Liver (tissue), 9 donors: Measurements from ENCODE around the gene DMRTC2. TPM values are rescaled to one million over a fixed set of nuclear protein-coding genes. Genes with fewer than 3 reads are reported as not detected.

Experiments
- DNase-seq: peaks from one replicate; pipeline ENCODE4 v3.0.0-alpha.2; 2017; ENCODE audit warnings: low spot score
- H3K27ac ChIP-seq, 2 donors: one replicate each; pipeline ENCODE4 v1.7.0; 2013; ENCODE audit warnings: inconsistent platforms in 2 of 2, low read length in 2 of 2, control low read depth in 1 of 2, low read depth in 1 of 2, mild to moderate bottlenecking in 1 of 2
- H3K27me3 ChIP-seq, 4 donors: one replicate each; pipeline versions ENCODE4 v1.6.1 to v1.7.0; 2013; ENCODE audit warnings: low read length in 3 of 4, inconsistent platforms in 1 of 4, mild to moderate bottlenecking in 1 of 4, moderate library complexity in 1 of 4; ENCODE audit not compliant: control insufficient read depth in 4 of 4, insufficient read depth in 4 of 4
- H3K36me3 ChIP-seq, 4 donors: one replicate each; pipeline versions ENCODE4 v1.6.1 to v1.7.0; 2013; ENCODE audit warnings: low read length in 3 of 4, mild to moderate bottlenecking in 3 of 4, low read depth in 1 of 4, moderate library complexity in 1 of 4; ENCODE audit not compliant: control insufficient read depth in 4 of 4, insufficient read depth in 3 of 4
- H3K4me1 ChIP-seq, 4 donors: one replicate each; pipeline versions ENCODE4 v1.6.1 to v1.7.0; 2013; ENCODE audit warnings: low read length in 3 of 4, mild to moderate bottlenecking in 3 of 4, moderate library complexity in 1 of 4; ENCODE audit not compliant: control insufficient read depth in 4 of 4, insufficient read depth in 4 of 4
- H3K4me3 ChIP-seq, 3 donors: one replicate each; pipeline versions ENCODE4 v1.6.1 to v1.7.0; 2013; ENCODE audit warnings: low read length in 3 of 3, control low read depth in 1 of 3, low read depth in 1 of 3, mild to moderate bottlenecking in 1 of 3
- H3K9ac ChIP-seq, 2 donors: one replicate each; pipeline ENCODE4 v1.7.0; 2013; ENCODE audit warnings: low read length in 2 of 2, mild to moderate bottlenecking in 2 of 2, moderate library complexity in 2 of 2, control low read depth in 1 of 2, low read depth in 1 of 2
- H3K9me3 ChIP-seq, 4 donors: one replicate each; pipeline versions ENCODE4 v1.6.1 to v1.7.0; 2013; ENCODE audit warnings: low read length in 3 of 4; ENCODE audit not compliant: control insufficient read depth in 4 of 4
- EGR1 ChIP-seq, 2 donors: IDR thresholded peaks; 2 replicates each; pipeline ENCODE4 v1.6.1; 2016 to 2018; ENCODE audit warnings: antibody characterized with exemption in 2 of 2, low read depth in 2 of 2
- FOXA1 ChIP-seq: IDR thresholded peaks from 2 replicates; pipeline ENCODE4 v1.6.1; 2016; ENCODE audit warnings: antibody characterized with exemption
- FOXA2 ChIP-seq: IDR thresholded peaks from 2 replicates; pipeline ENCODE4 v1.6.1; 2016; ENCODE audit warnings: antibody characterized with exemption
- GABPA ChIP-seq, 2 donors: IDR thresholded peaks in 1 of 2; conservative IDR thresholded peaks in 1 of 2; 2 replicates each; pipeline ENCODE4 v1.6.1; 2016; ENCODE audit warnings: antibody characterized with exemption in 2 of 2, mild to moderate bottlenecking in 1 of 2, moderate library complexity in 1 of 2
- HNF4A ChIP-seq, 2 donors: conservative IDR thresholded peaks; 2 replicates each; pipeline ENCODE4 v1.6.1; 2016; ENCODE audit warnings: antibody characterized with exemption in 2 of 2, mild to moderate bottlenecking in 2 of 2
- HNF4G ChIP-seq: IDR thresholded peaks from 2 replicates; pipeline ENCODE4 v1.6.1; 2016; ENCODE audit warnings: antibody characterized with exemption
- JUND ChIP-seq, 2 donors: IDR thresholded peaks; 2 replicates each; pipeline ENCODE4 v1.6.1; 2016; ENCODE audit warnings: antibody characterized with exemption in 2 of 2
- NR2F2 ChIP-seq: IDR thresholded peaks from 2 replicates; pipeline ENCODE4 v1.6.1; 2016; ENCODE audit warnings: antibody characterized with exemption
- RAD21 ChIP-seq, 2 donors: IDR thresholded peaks; 2 replicates each; pipeline ENCODE4 v1.6.1; 2016; ENCODE audit warnings: antibody characterized with exemption in 2 of 2, mild to moderate bottlenecking in 2 of 2
- RXRA ChIP-seq, 2 donors: IDR thresholded peaks; 2 replicates each; pipeline ENCODE4 v1.6.1; 2017 to 2018; ENCODE audit warnings: antibody characterized with exemption in 2 of 2, mild to moderate bottlenecking in 1 of 2
- SP1 ChIP-seq: IDR thresholded peaks from 2 replicates; pipeline ENCODE4 v1.6.1; 2018; ENCODE audit warnings: antibody characterized with exemption, mild to moderate bottlenecking
- TAF1 ChIP-seq: conservative IDR thresholded peaks from 2 replicates; pipeline ENCODE4 v1.6.1; 2016; ENCODE audit warnings: antibody characterized with exemption, mild to moderate bottlenecking
- YY1 ChIP-seq: IDR thresholded peaks from 2 replicates; pipeline ENCODE4 v1.6.1; 2016; ENCODE audit warnings: antibody characterized with exemption, mild to moderate bottlenecking
- WGBS: extraction: QIAGEN DNeasy Blood & Tissue Kit; methylation state at CpG from one replicate; pipeline ENCODE4 v1.1.7; 2013; 5-methylcytosine and 5-hydroxymethylcytosine counted together
- polyA plus RNA-seq, 2 donors: library from polyadenylated mRNA; stranded (reverse) in 1 of 2; unstranded in 1 of 2; fragments of 200-250 nt in 1 of 2; fragments of >200 nt in 1 of 2; fragmentation: Nextera tagmentation in 1 of 2; extraction: Ambion mirVana in 1 of 2; gene quantifications; one replicate each; pipeline versions ENCODE4 v1.2.1 to v1.2.3, GENCODE V29; 2013 to 2015
- total RNA-seq, 2 donors: library from RNA; depleted of rRNA; stranded (reverse); fragments of >200 nt; gene quantifications; one replicate each; pipeline ENCODE4 v1.2.3, GENCODE V29; 2014
- TF ChIP-seq, protein P1 (sequence below): IDR thresholded peaks from 2 replicates; pipeline ENCODE4 v1.6.1; 2016; ENCODE audit warnings: antibody characterized with exemption, mild to moderate bottlenecking
- TF ChIP-seq, protein P2 (sequence below): fragments of 150-350 bp; IDR thresholded peaks from 2 replicates; pipeline ENCODE4 v1.5.1; 2017; ENCODE audit warnings: improper control_type of control experiment, low read depth, low read length; ENCODE audit not compliant: missing input control
- donor health status: healthy.
- donor health status: healthy.
- donor health status: healthy.
- donor health status: healthy.
- donor health status: healthy.

The DMRTC2 gene
- total and polyA plus RNA-seq, 4 donors = not detected

DNA sequence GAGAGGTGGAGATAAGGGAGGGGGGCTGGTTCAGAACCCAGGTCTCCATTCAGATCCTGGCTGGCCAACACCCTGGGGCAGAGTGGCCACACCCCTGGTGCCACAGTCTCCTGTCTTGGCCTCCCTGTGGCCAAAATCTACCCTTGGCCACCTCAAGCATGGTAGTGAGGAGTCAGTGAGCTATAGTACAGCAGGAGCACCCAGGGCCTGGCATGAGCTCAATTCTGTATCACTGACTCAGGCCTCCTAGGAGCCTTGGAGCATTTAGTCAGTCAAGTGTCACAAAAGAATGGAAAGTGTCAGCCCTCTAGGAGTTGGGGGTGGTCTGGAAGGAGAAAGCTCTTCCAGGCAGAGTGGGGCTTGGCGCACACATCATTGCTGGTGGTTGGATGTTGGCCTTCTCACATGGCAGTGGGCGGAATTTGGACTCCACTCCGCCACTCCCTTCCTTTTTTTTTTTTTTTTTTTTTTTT, 25.6 kb downstream of the DMRTC2 start:
- H3K4me1 ChIP-seq = peaks cover 0 to 14% (median 5%) of the 10 kb centered on the region in 4 donors
- H3K27me3 ChIP-seq = no peaks in the 10 kb centered on the region
- WGBS = 64% methylated on average over 3 of the region's 3 CpGs
- H3K4me3 ChIP-seq = no peak overlapping the region
- no peak overlapping the region for H3K27ac ChIP-seq
- no peaks in the 10 kb centered on the region for H3K9me3 ChIP-seq
- H3K9ac ChIP-seq = no peak overlapping the region
- H3K36me3 ChIP-seq = peaks cover 16 to 52% (median 19%) of the 10 kb centered on the region in 4 donors
- no peak for DNase-seq
- no peak for TF ChIP-seq HNF4G
- TF ChIP-seq, protein P1, sequence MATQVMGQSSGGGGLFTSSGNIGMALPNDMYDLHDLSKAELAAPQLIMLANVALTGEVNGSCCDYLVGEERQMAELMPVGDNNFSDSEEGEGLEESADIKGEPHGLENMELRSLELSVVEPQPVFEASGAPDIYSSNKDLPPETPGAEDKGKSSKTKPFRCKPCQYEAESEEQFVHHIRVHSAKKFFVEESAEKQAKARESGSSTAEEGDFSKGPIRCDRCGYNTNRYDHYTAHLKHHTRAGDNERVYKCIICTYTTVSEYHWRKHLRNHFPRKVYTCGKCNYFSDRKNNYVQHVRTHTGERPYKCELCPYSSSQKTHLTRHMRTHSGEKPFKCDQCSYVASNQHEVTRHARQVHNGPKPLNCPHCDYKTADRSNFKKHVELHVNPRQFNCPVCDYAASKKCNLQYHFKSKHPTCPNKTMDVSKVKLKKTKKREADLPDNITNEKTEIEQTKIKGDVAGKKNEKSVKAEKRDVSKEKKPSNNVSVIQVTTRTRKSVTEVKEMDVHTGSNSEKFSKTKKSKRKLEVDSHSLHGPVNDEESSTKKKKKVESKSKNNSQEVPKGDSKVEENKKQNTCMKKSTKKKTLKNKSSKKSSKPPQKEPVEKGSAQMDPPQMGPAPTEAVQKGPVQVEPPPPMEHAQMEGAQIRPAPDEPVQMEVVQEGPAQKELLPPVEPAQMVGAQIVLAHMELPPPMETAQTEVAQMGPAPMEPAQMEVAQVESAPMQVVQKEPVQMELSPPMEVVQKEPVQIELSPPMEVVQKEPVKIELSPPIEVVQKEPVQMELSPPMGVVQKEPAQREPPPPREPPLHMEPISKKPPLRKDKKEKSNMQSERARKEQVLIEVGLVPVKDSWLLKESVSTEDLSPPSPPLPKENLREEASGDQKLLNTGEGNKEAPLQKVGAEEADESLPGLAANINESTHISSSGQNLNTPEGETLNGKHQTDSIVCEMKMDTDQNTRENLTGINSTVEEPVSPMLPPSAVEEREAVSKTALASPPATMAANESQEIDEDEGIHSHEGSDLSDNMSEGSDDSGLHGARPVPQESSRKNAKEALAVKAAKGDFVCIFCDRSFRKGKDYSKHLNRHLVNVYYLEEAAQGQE = no peak

DNA sequence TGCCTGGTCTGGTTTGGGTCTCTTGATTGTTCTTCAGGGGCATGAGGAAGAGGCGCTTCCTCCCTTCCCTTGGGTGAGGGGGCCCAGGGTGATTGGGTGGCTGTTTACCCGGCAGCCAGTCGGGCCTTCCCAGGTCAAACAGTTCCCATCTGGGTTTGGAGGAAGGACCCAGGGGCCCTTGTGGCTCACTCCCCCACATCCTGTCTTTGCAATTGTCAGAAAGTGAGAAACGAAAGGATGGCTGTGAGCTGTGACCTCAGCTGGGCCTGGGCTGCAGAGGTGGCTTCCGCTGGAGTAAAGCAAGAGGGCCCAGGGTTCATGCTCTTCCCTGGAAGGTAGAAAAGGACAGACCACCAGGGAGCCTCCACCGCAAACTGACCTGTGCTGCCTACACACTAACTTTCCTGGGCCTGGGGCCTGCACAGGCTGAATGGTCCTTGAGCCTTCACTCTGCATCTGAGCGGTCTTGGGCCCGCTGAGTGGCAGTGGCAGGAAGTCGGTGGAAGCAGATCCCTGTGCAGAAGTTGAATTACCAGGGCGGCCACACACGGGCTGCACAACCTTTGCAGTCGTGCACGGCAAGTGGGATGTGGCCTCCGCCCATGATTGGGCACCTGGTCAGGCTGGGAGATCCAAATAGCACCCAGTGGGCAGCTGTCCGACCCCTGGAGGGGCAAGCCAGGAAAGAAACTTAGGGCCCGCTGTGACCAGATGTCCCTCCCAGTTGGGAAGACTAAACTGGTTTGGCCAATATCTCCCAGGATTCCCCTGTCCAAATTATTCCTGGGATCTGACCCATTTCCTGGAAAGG, 26.9 kb downstream of the DMRTC2 start:
- Histone ChIP-seq H3K27me3 (no peaks in the 10 kb centered on the region), H3K36me3 (peaks cover 16 to 46% (median 17%) of the 10 kb centered on the region in 4 donors), H3K4me1 (peaks cover 0 to 14% (median 5%) of the 10 kb centered on the region in 4 donors), H3K27ac (peak overlapping the region in 1 of 2 donors; percentile 42), H3K4me3 (no peak overlapping the region), H3K9ac (no peak overlapping the region), H3K9me3 (no peaks in the 10 kb centered on the region)
- DNase-seq = no peak
- peak; percentile 9 for TF ChIP-seq SP1
- no peak for TF ChIP-seq JUND (IDR thresholded peaks at IDR 0.05)
- no peak for TF ChIP-seq FOXA1
- TF ChIP-seq YY1 = no peak
- TF ChIP-seq EGR1 (IDR thresholded peaks at IDR 0.05; ENCODE audit: low read depth in 2 of 2) = no peak
- TF ChIP-seq GABPA (IDR thresholded peaks at IDR 0.05 in 1 of 2, conservative IDR thresholded peaks at IDR 0.05 in 1 of 2) = no peak
- TF ChIP-seq FOXA2 = no peak
- TF ChIP-seq HNF4A (conservative IDR thresholded peaks at IDR 0.05) = no peak
- no peak for TF ChIP-seq TAF1
- TF ChIP-seq RAD21 (IDR thresholded peaks at IDR 0.05) = no peak
- TF ChIP-seq, protein P2, sequence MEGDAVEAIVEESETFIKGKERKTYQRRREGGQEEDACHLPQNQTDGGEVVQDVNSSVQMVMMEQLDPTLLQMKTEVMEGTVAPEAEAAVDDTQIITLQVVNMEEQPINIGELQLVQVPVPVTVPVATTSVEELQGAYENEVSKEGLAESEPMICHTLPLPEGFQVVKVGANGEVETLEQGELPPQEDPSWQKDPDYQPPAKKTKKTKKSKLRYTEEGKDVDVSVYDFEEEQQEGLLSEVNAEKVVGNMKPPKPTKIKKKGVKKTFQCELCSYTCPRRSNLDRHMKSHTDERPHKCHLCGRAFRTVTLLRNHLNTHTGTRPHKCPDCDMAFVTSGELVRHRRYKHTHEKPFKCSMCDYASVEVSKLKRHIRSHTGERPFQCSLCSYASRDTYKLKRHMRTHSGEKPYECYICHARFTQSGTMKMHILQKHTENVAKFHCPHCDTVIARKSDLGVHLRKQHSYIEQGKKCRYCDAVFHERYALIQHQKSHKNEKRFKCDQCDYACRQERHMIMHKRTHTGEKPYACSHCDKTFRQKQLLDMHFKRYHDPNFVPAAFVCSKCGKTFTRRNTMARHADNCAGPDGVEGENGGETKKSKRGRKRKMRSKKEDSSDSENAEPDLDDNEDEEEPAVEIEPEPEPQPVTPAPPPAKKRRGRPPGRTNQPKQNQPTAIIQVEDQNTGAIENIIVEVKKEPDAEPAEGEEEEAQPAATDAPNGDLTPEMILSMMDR = no peak
- no peak for TF ChIP-seq RXRA (IDR thresholded peaks at IDR 0.05)
- TF ChIP-seq, protein P1 = no peak
- peak; percentile 53 for TF ChIP-seq NR2F2
- no peak for TF ChIP-seq HNF4G
- 68% methylated on average over 16 of the region's 16 CpGs for WGBS
